ENCODE results near the gene METTL22.

METTL22 gene

DNA sequence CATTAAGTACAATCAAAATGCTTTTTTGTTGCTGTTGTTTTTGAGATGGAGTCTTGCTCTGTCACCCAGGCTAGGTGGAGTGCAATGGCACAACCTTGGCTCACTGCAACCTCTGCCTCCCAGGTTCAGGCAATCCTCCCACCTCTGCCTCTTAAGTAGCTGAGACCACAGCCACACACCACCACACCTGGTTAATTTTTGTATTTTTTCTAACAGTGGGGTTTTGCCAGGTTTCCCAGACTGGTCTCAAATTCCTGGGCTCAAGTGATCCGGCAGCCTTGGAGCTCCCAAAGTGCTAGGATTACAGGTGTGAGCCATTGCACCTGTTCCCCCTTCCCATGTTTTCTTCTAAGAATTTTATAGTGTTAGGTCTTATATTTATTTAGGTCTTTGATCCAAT is 48.0 kb downstream of the METTL22 start:
- no peak for DNase-seq

DNA sequence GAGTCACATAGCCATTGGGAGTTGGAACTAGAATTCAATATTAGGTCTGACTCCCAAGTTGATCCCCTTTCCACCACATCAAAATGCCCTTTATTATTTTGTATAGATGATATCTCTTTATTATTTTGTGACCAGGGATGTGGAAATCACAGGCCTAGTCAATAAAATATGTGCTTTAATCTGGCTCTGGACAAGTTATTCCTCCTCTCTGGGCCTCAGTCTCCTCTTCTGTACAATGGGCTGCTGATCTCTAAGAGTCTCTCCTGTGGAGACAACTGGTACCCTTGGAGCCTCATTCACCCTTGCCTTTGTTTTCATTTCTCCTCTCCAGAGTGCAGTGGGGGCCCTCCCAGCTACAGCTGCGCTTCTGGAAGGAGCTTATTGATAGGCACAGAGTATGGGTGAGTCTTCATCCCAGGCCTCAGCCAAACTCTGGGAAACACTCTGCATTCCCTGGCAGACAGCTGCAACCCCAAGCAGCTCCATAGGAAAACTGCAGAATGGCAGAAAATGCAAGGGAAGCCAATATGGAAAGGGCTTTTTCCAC is 48.6 kb downstream of the METTL22 start:
- DNase-seq: no peak

DNA sequence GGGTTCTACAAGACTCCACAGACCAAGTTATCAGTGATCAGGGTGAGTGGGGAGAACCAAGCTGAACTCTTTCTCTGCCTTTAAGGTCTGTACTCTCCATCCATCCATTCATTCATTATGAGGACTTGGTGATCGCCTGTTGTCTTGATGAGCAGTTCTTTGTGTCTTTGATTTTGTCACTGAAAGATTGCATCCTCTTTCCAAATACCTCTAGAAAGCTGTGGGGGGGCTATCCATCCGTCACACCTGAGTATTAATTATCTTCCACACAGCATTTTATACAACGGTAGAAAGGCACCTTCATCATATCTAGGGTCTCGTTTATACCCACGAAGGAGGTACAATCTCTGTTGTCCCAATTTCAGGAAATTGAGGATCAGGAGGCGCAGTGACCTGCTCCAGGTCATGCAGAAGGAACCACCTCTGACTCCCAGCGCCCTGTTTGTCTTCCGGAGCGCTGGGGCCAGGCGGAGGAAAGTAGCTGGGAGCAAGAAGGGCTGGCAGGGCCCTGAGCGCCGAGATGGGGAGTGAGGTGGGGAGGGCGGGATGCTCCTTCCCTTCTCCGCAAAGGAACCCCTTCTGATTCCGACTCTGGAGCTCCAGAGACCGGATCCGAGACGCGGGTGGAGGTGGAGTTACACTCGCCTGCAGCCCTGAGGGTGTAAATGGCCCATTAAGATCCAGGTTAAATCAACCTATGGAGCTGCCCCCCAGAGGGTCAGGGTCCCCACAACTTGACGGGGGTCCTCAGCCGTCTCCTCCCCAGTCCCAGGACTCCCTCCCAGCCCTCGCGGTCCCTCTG is 52.3 kb downstream of the METTL22 start:
- no peak for DNase-seq

DNA sequence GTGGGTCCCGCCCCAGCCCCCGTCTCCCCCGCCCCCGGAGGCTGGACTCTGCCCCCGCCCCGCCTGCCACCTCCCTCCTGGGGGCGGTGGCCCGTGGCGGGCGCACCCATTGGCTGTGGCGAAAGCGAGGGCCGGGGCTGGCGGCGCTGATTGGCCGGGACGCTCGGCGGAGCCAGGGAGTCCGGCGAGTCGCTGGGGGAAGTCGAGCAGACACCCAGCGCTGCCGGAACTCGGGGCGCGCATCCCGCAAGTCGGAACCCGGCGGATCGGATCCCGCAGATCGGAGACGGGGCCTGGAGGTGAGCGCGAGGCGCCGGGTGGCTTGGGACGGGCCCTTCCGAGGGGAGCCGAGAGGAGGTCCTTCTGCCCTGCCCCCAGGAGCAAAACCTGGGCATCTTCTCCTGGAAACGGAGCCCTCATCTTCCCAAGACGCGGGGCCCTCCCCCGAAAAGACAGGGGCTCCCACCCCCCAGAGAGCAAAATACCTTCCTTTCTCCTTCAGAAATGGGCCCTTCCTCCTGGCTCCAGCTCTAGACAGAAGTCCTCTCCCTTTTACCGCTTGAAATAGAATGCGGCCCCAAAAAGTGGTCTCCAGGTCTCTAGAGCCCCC is 53.0 kb downstream of the METTL22 start, which contains the start of gene ABAT:
Gene ABAT, plus strand, starts transcription at position 205 of the 610 bp plus-strand sequence. CDS start 61,123 bp downstream, outside the sequence.
- peak; percentile 83 for DNase-seq

DNA sequence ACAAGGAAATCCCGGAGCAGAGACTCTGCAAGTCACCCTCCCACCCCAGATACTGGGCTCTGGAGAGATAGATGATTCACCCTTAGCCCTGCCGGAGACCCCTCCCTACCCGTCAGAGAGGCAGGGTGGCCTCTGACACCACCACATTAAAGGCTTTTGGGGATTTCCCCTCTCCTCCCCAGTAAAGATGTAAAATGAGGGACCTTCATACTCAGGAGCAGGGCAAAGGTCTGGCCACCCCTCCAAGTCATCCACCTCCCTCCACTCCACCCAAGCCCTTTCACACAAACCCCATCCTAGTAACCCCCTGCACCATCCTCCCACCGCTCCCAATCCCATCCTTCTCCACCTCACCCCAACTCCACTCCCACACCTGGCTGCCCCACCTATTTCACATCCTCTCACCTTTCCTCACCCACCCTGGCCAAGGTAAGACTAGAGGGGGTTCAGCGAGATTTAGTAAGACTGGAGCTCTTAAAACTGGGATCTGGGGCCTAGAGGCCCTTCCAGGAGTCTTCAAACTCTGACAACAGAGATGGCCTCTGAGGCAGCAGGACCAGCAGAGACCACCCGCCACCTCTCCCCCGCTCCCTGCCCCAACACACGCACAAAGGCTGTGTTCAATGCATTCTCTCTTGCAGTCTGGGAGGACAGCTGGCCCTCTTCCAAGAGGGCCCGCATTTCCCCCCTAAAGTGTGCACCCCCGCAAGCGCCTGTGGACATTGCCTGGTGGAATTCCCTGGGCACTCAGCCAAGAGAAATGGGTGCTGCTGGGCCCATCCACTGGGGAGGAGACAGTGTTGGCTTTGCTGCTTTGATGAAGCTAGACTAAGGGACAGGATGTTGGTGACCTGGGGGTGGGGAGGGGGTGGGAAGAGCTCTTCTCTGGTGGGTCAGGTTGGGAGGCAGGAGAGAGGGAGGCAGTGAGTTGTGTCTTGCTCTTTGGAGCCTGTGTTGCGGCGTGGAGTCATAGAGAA is 54.0 kb downstream of the METTL22 start:
- DNase-seq: peak; percentile 24

DNA sequence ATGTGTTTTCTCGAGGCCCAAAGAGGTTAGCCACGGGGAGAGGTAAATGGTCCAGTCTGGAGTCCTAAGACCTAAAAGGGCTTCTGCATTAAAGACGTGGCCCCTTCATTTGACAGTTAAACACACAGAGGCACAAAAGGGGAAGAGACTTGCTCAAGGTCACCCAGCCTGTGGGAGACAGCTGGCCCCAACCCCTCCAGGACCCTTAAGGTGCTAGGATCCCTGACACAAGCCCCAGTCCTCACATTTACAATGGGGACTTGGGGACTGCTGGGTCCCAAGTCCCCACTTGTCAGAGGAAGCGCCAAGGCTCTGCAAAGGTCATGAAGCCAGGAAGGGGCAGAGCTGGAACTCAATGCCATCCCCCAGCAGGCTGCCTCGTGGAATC is 54.7 kb downstream of the METTL22 start:
- DNase-seq: no peak

DNA sequence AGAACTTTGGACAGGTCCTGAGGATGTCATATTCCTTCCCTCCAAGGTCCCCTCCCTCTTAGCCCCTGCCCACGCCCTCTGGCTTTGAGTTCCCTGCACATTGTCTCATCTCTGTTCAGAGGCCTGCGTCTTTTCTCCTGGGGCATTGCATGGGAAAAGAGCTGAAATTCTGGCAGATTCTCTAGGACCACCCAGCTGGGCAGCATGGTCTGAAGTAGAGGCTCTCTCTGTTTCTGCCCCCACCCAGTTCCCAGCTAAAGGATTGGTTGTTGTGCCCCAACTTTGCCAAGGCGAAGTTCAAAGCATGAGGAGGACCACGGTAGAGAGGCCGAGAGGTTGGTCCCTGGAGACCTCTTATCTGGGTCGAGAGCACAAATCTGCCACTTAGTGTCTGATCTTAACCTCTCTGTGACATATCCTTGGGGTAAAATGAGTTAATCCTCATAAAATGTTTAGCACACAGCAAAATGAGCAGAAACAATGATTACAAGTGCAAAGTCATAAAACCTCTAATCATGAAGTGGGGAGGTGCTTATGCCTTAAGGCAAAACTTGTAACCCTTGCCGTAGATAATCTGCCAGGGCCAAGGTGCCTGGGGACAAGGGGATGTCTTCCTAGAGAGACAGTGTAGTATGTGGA is 55.4 kb downstream of the METTL22 start:
- DNase-seq: no peak

DNA sequence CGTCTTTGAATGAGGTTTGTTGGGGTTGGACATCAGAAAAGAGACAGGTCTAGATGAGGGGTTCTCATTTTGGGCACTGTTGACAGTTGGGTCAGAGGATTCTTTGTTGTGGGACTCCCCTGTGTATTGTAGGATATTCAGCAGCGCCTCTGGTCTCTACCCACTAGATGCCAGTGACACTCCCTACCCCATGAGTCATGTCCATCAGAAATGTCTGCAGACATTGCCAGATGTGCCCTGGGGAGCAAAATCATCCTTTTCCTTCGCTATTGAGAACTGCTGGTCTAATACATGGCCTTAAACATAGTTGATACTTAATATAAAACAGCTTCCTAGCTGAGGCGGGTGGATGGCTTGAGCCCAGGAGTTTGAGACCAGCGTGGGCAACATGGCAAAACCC is 56.0 kb downstream of the METTL22 start:
- no peak for DNase-seq

DNA sequence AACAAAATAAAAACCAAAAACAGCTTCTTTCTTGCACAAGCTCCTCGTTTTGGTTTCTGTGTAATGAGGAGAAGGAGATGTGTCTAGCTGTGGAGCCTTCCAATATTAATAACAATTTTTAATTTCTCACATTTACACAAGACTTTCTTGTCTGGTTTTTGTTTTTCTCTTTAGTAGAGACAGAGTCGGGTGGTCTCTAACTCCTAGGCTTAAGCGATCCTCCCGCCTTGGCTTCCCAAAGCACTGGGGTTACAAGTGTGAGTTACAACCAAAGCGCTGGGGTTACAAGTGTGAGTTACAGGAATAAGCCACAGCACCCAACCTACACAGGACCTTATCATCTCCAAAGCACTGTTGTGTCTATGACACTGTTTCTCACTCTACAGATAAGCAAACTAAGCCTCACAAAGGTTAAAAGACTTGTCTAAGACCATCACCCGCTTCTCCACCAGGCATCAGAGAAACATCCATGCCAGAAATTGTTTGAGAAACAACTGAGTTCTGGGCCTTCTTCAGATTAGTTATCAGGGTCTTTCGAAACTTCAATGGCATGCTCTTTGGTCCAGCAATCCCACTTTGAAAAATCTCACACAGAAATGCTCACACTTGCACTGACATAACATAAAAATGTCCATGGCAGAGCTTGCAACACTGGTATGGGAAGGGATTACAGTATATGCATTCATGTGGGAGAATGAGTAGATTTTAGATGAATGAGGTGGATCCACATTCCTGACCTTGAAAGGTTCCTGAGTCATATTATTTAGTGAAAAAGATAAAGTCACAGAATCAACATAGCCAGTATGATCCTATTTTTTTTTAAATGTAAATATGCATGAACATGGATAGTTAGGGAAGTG is 56.8 kb downstream of the METTL22 start:
- no peak for DNase-seq

DNA sequence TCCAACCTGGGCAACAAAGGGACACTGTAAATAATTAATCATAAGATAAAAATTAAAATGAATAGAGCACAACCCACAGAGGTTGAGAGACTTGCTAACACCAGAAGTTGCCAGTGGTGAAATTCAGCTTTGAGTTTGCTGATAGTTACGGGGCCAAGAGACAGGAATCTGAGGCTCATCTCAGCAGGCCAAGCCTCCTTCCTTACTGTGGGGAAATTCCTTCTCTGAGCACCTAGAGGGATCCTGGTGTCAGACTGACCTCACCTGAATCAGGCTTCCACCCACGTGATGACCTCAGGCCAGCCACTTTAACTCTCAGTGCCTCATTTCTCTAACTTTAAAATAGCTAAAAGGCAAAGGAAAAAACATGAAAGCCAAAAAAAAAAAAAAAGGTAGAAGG is 57.7 kb downstream of the METTL22 start:
- no peak for DNase-seq

DNA sequence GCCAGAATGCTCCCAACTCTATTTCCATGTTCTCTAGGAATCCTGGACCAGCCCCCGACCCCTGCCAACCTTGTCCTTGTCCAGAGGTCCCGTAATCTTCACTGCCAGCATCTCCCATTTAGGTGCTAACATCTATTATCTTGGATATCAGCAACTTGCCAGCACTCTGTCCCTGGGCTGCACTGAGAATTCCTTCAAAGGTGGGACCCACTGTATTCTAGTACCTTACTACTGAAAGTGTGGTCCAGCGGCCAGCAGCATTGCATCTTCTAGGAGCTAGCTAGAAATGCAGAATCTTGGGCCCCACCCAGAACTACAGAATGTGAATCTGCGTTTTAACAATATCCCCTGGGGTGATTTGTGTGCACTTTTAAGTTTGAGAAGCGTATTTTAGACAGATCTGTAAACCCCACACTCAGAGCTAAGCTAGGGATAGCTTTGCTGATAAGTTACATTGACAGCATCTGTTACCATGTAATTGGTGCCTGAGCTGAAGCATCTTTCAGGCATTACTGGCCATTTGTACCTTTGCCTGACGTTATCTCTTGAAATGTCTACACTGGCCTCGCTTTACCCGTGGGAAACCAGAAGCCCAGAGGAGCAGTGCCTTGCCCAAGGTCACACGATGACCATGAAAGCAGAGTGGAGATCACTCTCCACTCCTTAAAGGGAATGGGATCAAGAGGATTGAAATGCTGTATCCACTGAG is 61.2 kb downstream of the METTL22 start:
- no peak for DNase-seq

DNA sequence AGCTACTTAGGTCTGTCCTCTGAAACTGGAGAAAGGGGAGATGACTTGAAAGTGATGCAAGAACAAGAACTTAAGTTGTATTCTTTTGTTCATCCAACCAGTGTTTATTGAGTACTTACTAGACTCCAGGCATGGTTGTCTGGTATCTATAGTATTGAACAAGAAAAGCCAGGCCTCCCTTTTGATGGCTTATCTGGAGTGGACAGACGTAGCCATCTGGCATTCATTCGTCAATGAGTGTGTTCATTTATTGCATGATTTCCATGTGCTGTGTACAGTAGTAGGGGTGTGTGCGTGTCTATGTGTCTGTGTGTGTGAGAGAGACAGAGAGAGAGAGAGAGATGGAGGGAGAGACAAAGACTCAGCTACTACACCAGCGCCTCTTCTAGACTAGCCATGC is 62.1 kb downstream of the METTL22 start:
- no peak for DNase-seq

DNA sequence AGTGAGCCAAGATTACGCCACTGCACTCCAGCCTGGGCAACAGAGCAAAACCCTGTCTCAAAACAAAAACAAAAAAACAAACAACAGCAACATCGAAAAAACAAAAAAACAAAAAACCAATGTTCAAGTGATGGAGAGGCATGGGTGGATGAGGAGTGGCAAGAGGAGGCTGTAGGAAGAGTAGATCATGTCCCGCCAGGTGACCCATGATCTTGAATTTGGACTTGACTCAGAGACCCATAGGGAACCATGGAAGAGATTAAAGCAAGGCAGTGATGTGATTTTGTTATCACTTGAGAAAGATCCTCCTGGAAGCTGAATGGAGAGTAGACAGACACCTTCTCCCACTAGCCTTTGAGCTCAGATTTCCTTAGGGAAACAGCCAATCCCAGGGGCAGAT is 64.1 kb downstream of the METTL22 start:
- DNase-seq: no peak

DNA sequence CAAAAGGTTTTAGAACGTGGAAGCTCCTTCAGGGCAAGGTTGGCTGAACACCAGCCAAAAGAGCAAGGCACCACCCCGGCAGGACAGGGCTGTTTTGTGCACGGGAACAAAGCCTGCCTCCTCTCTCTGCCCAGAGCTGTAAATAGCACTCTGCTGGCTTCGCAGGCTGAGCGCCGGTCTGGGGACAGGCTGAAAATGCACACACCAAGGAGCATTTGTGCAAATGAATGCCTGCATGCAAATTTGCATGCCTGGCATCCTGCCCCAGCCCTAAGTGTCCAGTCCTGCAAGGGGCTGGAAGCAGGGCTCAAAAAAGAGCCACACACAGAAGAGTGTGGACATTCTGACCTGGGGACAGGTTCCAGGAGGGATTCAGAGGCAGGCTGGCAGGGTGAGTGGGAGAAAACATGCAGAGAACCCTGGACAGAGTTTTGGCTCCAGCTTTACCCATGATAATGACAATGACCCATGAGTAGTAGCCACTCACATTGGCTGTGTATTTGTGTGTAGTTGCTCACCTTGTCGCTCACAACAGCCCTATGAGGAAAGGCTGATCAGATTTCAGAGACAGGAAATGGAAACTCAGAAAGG is 64.6 kb downstream of the METTL22 start:
- no peak for DNase-seq

DNA sequence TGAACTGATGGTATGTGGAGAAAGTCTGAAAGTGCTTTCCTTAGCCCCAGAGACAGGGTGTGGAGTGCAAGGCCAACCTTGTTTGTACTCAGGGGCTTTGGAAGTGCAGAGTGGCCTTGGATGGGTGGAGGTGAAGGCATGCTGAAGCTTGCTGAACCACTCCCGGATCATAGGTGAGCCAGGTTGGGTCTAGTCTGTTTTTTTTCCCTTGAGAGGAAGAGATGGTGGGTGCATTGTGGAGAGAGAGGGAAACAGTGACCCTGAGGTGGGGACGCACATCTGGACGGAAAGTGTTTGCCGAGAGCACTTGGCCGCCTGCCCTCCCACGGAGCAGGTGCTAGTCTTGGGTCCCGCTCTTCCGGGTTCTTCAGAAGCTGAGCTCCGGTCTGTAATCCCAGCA is 65.4 kb downstream of the METTL22 start:
- DNase-seq: no peak

DNA sequence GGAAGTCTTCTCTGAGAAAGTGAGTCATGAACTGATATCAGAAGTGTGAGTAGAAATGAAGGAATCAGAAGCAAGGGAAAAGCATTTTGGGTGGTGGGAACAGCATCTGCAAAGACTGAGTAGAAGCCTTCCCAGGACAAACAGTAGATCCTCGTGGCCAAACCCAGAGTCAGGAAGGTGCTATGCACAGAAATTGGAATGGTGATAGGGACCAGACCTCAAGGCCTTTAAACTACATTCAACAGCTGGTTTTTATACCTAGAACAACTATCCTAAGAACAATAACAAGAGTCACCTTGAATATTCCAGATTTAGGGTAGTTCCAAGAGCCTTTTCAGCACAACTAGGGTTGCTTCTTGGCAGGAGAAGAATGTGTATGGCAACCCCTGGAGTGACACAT is 68.2 kb downstream of the METTL22 start:
- DNase-seq: no peak

DNA sequence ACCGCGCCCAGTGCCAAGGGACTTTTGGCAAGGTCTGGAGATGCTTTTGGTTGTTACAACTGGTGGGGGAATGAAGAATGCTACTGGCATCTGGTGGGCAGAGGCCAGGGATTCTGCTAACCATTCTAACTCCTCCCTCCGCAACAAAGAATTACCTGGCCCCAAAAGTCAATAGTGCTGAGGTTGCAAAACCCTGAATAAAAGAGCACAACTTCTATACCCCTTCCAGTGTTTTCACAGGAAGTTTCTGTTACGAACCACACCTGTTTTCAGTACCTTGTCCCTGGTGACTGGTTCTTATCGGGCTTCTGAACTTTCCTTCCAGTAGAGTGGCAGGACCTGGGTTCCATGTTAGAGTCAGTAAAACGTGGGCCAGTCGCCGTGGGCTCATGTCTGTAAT is 70.2 kb downstream of the METTL22 start:
- no peak for DNase-seq

DNA sequence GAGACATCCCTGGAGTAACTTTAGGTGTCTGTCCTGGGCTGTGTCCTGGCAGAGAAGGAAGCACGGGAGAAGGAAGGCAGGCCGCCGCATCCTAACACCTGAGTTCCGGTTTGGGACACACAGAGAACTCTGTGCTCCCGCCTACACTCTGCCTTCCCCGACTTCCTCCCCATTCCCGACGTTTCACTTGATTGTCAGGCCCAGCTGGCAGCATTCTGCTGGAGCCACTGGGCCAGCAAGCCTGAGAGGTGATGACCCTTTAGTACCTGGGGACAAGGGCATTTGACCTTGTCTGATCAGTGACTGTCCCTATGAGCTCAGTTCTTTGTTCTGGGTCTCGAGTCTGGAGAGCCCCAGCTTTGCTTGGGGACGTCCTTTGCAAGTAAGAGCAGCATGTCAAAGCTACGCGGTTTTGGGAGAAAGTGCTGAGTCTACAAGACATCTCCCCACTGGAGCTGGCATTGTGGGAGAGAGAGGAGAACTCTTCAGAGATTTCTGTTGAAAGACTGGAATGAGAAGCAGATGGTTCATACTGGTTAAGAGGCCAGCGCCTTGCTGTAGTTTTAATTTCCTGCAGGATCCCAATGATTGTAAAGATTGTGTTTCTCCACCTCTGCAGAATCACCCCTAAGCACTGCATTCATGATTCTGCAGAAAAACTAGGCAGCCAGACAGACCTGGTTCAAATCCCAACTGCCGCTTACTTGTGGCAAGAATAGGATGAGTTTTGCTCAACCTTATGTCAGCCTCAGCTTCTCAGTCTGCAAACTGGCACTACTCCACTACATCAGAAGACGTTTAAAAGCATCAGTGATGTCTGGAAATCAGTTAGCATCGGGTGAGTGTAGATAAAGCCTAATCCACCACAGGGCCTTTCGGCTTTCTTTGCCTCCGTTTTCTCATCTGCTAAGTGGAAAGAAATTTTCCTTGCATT is 73.6 kb downstream of the METTL22 start:
- no peak for DNase-seq

DNA sequence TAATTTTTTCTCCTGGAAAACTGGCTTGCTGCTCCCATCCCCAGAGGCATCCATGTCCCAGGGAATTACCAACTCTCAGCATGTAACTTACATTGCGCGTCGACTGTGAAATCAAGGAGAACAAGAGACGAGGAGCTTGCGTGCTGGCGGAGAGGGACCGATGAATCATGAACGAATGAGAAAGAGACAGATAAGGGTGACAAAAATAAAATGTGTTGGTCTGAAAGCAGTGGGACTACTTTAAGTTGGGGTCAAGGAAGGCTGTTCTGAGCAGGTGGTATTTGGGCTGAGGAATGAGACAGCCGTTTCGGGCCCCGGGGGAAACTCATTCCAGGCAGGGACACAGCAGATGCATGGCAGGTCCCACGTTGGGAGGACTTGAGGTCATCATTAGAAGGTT is 75.4 kb downstream of the METTL22 start:
- no peak for DNase-seq
